NCI-H2171 treated with DMSO at 0.1 percent for 48 hours (cell line): ENCODE results near the gene CCL19.

Experiments
- DNase-seq: peaks from one replicate; lab custom pipeline; 2025; lab: John Stamatoyannopoulos, UW

The CCL19 gene

GRCh38 chr9:34694811-34695210, 3.7 kb upstream of the CCL19 start:
- DNase-seq = no peak

- no peak for DNase-seq
Observed at GRCh38 chr9:34693560-34693959, 2.5 kb upstream of the CCL19 start.

GRCh38 chr9:34691936-34692315, 850 bp upstream of the CCL19 start:
- DNase-seq = no peak

DNA sequence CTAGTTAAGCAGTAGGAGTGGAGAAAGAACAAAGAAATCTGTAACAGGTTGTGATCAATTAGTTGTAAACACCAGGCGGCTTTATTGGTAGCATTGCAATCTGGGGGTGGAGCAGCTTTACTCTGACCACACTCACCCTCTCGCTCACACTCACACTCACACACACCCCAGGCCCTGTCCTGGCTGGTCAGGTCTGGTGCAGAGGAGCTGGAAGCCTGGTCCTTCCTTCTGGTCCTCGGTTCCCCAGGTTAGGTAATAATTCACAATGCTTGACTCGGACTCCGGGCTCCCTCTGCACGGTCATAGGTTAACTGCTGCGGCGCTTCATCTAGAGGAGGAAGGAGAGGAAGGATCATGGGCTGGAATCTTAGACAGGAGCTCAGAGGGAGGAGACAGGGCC, 1.6 kb downstream of the CCL19 start:
- DNase-seq = no peak

- DNase-seq = no peak
Observed at GRCh38 chr9:34689116-34689470, 2.0 kb downstream of the CCL19 start.

DNA sequence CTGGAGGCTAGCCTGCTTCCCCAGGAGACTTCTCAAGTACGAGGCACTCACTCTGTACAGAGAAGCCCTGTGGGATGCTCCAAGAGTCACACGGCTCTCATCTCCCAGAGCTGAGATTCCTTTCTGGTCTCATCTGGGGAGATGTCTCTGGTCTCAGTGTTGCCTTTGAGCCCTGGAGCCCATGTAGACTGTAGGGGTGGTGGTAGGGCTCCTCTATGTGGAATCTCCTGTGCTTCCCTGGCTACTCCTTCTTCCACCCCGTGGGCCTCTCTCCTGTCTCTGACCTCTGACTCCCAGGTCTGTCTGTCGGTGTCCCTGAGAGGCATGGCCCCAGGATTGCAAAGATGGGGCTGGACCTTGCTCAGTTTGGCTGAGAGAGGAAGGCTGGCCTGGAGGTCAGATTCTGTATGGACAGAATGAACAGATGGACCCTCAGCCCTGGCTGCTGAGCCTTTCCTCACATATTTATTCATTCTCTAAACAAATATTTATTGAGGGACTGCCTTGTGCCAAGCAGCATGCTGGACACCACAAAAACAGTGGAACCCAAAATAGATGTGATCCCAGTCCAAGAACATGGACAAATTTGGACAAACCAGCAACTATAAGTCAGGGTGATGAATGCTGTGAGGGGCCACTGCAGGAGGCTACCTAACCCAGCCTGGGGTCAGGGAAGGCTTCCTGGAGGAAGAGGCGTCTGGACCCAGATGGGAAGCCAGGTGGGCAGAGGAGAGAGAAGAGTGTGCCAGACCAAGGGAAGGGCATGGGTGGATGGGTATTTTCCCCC, 2.6 kb downstream of the CCL19 start:
- no peak for DNase-seq

DNA sequence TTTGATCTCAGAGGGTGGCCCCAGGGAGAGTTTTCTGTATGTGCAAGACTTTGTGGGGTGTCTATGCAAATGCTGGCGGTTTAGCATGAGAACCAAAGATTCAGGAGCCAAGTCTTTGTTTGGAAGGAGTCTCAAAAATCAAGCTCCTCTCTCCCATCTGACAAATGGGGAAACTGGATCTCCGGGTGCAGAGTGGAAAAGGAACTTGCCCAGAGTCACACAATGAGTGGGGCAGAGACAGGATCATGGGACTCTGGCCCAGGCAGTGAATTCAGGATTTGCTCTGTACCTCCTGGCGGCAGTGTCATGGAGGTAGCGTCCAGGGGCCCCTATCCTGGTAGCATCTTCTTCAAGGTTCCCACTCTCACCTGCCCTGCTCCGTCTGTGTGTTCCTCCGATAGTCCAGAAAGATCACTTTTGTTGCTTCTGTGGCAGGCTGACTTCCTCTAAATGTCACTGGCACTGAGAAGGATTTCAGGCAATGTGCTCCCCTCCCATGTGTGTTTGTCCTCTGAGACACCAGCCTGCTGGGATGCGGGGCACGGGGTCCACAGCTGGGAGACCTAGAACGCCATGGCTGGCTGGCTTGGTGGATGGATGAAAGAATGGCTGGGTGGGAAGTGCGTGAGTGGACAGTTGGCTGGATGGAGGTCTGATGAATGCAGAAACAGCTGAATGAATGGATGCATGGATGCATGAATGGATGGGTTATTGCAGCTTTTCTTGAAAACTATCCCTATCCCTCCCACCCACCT, 3.6 kb downstream of the CCL19 start:
- DNase-seq = no peak

DNA sequence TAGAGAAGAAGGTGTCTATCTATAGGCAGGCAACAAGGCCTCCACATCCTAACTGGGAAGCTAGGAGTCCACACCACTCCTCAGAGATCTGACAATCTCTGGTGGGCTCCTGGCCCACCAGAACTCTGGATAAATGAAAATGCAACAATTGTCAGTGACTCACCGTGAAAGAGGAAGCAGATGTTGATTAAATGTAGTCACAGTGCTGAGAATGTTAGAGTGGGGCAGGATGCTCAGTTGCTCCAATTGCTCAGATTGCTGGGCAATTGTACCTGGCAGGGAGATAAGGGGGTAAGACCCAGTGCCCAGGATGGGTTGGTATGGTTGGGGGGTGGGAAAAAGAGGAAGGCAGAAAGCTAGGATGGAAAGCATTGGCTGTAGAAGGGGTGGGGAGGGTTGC, 4.3 kb downstream of the CCL19 start:
- no peak for DNase-seq

DNA sequence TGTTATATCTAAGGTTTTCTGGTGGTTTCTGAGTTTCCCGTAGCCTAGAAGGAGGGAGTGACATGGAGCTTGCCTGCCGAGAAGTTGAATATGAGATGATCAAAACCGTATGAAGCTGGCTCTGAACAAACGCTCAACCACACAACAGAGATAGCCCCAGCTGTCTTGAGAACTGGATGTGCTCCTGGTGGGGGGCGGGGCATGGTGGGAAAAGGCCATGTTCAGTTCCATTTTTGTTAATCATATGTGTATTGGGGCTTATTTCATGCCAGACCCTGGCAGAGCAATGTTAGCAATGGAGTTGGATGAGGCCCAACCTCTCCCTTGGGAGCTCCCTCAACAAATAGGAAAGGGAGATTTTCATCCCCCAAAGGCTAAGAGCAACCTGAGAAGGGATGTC, 4.8 kb downstream of the CCL19 start:
- DNase-seq = no peak

DNA sequence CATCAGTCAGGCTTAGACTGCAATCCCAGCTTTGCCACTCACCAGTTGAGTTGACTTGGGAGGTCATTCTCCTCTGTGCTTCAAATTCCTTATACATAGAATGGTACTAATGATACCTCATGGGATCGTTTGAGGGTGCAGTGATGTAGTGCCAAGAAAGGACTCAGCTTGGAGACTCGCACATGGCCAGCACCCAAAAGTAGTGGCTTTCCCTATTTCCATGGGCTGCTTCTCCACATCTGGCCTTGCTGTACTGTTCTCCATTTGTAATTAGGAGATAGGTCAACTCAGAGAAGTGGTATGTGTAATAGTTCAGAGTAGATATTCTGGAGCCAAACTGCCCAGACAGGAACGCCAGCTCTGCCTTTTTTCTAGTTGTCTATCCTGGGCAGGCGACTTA, 5.5 kb downstream of the CCL19 start:
- DNase-seq = no peak

- no peak for DNase-seq
Observed at GRCh38 chr9:34684816-34685215, 6.3 kb downstream of the CCL19 start.

DNA sequence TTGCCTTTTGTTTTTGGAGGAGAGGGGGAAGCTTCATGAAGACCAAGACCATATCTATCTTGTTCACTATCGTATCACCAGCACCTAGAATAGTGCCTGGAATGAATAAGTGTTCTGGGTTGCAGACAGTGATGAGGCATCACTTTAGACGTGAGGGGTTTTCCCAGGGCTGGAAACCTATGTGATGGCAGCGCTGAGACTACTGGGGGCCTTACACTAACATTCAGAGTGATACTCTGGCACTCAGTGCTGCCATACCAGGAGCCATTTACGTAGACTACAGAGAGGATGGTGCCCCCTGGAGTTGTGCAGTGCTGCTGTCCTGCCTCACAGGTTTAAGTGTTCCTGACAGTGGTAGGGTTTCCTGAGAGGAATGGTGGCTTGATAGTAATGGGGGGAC, 6.9 kb downstream of the CCL19 start:
- no peak for DNase-seq

DNA sequence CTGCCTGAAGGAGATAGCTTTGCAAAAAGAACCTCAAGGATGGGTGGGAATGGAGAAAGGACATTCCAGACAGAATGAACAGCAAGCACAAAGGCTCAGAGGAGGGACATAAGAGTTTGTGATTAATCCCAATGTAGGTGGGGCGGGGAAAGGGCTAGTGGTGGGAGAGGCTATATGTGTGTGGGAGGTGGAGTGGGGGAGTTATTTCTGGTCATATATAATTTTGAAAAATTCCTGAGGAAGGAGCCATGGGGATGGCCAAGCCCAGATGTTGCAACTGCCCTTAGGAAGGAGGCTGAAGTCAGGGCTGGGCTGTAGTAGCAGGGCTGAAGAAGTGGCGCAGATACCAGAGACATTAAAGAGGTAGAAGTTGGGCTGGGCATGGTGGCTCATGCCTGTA, 15.2 kb downstream of the CCL19 start:
- DNase-seq = no peak

DNA sequence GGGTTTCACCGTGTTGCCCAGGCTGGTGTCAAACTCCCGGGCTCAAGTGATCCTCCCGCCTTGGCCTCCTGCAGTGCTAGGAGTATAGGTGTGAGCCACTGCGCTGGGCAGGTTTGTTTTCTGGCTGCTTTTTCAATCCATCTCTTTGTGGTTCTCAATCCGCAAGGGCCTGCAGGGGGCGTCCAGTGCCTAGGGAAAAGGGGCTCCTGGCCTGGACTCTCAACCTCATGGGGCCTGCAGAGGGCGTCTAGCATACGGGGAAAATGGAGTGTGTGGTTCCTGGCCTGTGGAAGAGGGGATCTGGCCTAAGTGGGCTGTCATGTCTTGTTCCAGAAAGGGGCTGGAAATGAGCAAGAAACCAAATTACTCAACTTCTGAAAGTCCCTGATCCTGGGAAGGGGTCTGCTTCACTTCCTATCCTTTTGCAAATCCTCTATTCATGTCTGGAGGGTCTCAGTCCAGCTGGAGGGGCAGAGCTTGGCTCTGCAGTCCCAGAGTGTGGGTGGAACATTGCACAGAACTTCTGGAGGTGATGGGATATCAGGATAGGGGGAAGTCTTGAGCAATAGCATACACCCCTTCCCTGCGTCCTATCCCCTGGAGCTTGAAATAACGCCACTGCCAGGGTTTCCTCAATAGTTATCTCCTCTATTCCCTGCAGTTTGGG, 15.9 kb downstream of the CCL19 start:
- peak; percentile 21 for DNase-seq

GRCh38 chr9:34674440-34674839, 16.6 kb downstream of the CCL19 start:
- DNase-seq = no peak

GRCh38 chr9:34671307-34671706, 19.8 kb downstream of the CCL19 start:
- no peak for DNase-seq

- DNase-seq = no peak
Observed at GRCh38 chr9:34669809-34670562, 21.1 kb downstream of the CCL19 start.

GRCh38 chr9:34665381-34666250, 25.5 kb downstream of the CCL19 start:
- peak; percentile 83 for DNase-seq

- DNase-seq = no peak
Observed at GRCh38 chr9:34665067-34665380, 26.1 kb downstream of the CCL19 start.

GRCh38 chr9:34664281-34665066, 26.6 kb downstream of the CCL19 start:
- peak; percentile 1 for DNase-seq

DNA sequence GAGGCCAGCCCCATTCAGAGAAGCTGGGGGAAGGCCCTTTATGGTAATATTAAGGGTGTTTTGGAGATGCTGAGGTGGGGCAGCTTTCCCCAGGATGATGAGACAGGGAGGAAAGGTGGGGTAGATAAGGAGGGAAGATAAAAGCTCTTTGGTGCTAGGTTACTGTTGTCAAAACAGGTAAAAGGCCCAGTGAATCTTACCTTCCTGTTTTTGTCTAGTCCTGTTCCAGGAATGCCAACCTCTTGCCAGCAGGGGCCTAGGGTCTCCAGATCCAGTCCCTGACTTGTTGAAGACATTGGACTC, 27.8 kb downstream of the CCL19 start:
- DNase-seq = no peak
